Panc1 (cell line): Measurements from ENCODE around the gene USP6NL. TPM values are rescaled to one million over a fixed set of nuclear protein-coding genes. Genes with fewer than 3 reads are reported as not detected.

Source experiments
- ATAC-seq: fragments of 200-7000 bp; cut with Tn5 transposase; 2 replicates; pipeline ENCODE4 v1.9.1; 2020; ENCODE audit warnings: mild to moderate bottlenecking, moderate library complexity
- BruUV-seq: library from RNA; stranded (reverse); fragments of 400-500 nt; replicated peaks from 2 replicates; lab custom pipeline; 2021; lab: Mats Ljungman, UMichigan
- CTCF ChIA-PET: fragments of 300-600 bp; sonication (Branson Sonifier 250); formaldehyde crosslinking; loops from one replicate; lab custom pipeline; 2022; ENCODE audit warnings: antibody characterized with exemption; lab: Charles Lee
- POLR2A ChIA-PET: fragments of 300-600 bp; sonication (Branson Sonifier 250); formaldehyde crosslinking; loops from one replicate; lab custom pipeline; 2022; ENCODE audit warnings: antibody characterized with exemption; lab: Charles Lee
- DNase-seq: peaks from one replicate; pipeline ENCODE4 v3.0.0-alpha.2; 2010; ENCODE audit warnings: low read depth, low spot score
- H3K27ac ChIP-seq: 2 replicates; pipeline ENCODE4 v1.5.1; 2011; ENCODE audit warnings: mild to moderate bottlenecking, low read length, inconsistent platforms
- H3K27me3 ChIP-seq: fragments of 200-500 bp; sonication (Bioruptor generic); 2 replicates; pipeline ENCODE4 v1.6.0; 2014; ENCODE audit warnings: low read length, inconsistent platforms; ENCODE audit not compliant: control insufficient read depth, insufficient read depth
- H3K36me3 ChIP-seq: fragments of 200-500 bp; sonication (Bioruptor generic); 2 replicates; pipeline ENCODE4 v1.5.1; 2014; ENCODE audit warnings: inconsistent platforms, mild to moderate bottlenecking, low read length, moderate library complexity; ENCODE audit not compliant: control insufficient read depth, insufficient read depth
- H3K4me1 ChIP-seq: 2 replicates; pipeline ENCODE4 v1.5.1; 2011; ENCODE audit warnings: inconsistent platforms, mild to moderate bottlenecking, low read length, moderate library complexity; ENCODE audit not compliant: control insufficient read depth, insufficient read depth
- H3K4me3 ChIP-seq, 2 experiments: 2 replicates each; pipeline ENCODE4 v1.5.1; 2011 to 2012; ENCODE audit warnings: low read depth in 2 of 2, low read length in 2 of 2, mild to moderate bottlenecking in 2 of 2, inconsistent platforms in 1 of 2, moderate library complexity in 1 of 2
- H3K9me3 ChIP-seq: fragments of 200-500 bp; sonication (Bioruptor generic); 2 replicates; pipeline ENCODE4 v1.5.1; 2014; ENCODE audit warnings: low read depth, mild to moderate bottlenecking, inconsistent platforms, low read length, moderate library complexity; ENCODE audit not compliant: control insufficient read depth, insufficient read depth
- POLR2AphosphoS5 ChIP-seq: IDR thresholded peaks from 2 replicates; pipeline ENCODE4 v1.6.1; 2012; ENCODE audit warnings: mild to moderate bottlenecking, low read depth, low read length, moderate library complexity
- SIN3A ChIP-seq: IDR thresholded peaks from 2 replicates; pipeline ENCODE4 v1.6.1; 2012; ENCODE audit warnings: low read depth, mild to moderate bottlenecking, low read length, moderate library complexity, borderline replicate concordance; ENCODE audit not compliant: insufficient read depth
- TCF7L2 ChIP-seq: IDR thresholded peaks from 2 replicates; pipeline ENCODE4 v1.6.1; 2011; ENCODE audit warnings: mild to moderate bottlenecking, low read depth, low read length, inconsistent platforms
- in situ Hi-C: cut with HindIII; loops from 2 replicates; pipeline ENCODE4 v1.10.0; 2016; ENCODE audit warnings: low sequenced_read_pairs, low pct_unique_long_range_greater_than_20kb
- intact Hi-C: fragments of 100-400 bp; cut with micrococcal nuclease; formaldehyde crosslinking; loops from one replicate; pipeline ENCODE4 v1.10.0; 2022; ENCODE audit not compliant: unreplicated experiment
- total RNA-seq: library from RNA; stranded (reverse); gene quantifications from one replicate; pipeline ENCODE4 v1.2.1, GENCODE V29; 2021; ENCODE audit not compliant: unreplicated experiment
- TF ChIP-seq, protein P1 (sequence below): fragments of 450-650 bp; IDR thresholded peaks from 2 replicates; pipeline ENCODE4 v1.5.1; 2017; ENCODE audit warnings: mild to moderate bottlenecking
- TF ChIP-seq, protein P2 (sequence below), 2 experiments: IDR thresholded peaks; 2 replicates each; pipeline ENCODE4 v1.6.1; 2011 to 2012; ENCODE audit warnings: low read depth in 2 of 2, control low read depth in 1 of 2, low read length in 1 of 2, mild to moderate bottlenecking in 1 of 2, moderate library complexity in 1 of 2; ENCODE audit not compliant: insufficient read depth in 1 of 2

Gene USP6NL
- total RNA-seq, 1 experiment from 2014 or later: 13.9 TPM

DNA sequence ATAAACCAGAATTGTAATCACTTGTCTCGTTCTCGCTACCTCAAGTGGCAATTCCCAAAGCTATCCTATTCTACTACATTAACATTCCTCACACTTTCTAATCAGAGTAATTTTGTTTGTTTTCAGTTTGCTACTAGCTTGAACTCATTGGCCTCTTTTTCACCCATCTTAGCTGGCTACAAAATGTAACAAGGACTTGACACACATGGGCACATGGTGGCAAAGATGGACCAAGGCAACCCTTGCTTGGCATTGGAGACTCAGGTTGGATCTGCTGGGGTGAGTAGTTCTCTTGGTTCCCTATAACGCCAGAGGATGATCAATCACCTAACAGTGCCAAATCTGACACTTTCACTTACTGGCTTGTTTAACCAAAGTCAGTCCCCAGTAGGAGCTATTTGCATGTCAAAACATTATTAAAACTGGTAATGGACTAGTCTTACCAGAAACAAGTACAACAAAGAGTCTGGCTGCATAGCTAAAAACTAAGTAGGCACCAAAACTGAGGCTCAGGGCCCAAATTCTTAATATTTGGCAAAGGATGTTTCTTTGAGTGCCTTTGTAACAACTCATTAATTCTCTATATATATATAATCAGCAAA lies 1.9 kb downstream of the USP6NL start:
- POLR2A ChIA-PET: no interaction called here
- TSS peak; percentile 76 for BruUV-seq
- in situ Hi-C loops: no loop called here

DNA sequence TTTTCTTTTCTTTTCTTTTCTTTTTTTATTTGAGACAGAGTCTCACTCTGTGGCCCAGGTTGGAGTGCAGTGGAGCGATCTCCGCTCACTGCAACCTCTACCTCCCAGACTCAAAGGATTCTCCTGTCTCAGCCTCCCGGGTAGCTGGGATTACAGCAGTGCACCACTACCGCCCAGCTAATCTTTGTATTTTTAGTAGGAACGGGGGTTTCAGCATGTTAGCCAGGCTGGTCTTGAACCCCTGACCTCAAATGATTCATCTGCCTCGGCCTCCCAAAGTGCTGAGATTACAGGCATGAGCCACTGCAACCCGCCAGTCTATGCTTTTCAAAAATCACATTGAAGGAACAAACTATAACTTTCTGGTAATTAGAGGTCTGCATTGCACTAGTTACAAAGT lies 2.4 kb downstream of the USP6NL start:
- Histone ChIP-seq H3K27ac (no peak overlapping the region), H3K4me1 (peaks cover 29% of the 10 kb centered on the region), H3K27me3 (no peaks in the 10 kb centered on the region), H3K4me3 (no peak overlapping the region), H3K9me3 (no peaks in the 10 kb centered on the region), H3K36me3 (peaks cover 8% of the 10 kb centered on the region)
- intact Hi-C loops (no loop called here), in situ Hi-C loops (no loop called here)
- no peak for ATAC-seq
- ChIA-PET POLR2A (no interaction called here), CTCF (no interaction called here)
- TF ChIP-seq POLR2AphosphoS5 (no peak), TCF7L2 (no peak), SIN3A (no peak)
- TF ChIP-seq, protein P1, sequence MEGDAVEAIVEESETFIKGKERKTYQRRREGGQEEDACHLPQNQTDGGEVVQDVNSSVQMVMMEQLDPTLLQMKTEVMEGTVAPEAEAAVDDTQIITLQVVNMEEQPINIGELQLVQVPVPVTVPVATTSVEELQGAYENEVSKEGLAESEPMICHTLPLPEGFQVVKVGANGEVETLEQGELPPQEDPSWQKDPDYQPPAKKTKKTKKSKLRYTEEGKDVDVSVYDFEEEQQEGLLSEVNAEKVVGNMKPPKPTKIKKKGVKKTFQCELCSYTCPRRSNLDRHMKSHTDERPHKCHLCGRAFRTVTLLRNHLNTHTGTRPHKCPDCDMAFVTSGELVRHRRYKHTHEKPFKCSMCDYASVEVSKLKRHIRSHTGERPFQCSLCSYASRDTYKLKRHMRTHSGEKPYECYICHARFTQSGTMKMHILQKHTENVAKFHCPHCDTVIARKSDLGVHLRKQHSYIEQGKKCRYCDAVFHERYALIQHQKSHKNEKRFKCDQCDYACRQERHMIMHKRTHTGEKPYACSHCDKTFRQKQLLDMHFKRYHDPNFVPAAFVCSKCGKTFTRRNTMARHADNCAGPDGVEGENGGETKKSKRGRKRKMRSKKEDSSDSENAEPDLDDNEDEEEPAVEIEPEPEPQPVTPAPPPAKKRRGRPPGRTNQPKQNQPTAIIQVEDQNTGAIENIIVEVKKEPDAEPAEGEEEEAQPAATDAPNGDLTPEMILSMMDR: no peak
- TF ChIP-seq, protein P2, sequence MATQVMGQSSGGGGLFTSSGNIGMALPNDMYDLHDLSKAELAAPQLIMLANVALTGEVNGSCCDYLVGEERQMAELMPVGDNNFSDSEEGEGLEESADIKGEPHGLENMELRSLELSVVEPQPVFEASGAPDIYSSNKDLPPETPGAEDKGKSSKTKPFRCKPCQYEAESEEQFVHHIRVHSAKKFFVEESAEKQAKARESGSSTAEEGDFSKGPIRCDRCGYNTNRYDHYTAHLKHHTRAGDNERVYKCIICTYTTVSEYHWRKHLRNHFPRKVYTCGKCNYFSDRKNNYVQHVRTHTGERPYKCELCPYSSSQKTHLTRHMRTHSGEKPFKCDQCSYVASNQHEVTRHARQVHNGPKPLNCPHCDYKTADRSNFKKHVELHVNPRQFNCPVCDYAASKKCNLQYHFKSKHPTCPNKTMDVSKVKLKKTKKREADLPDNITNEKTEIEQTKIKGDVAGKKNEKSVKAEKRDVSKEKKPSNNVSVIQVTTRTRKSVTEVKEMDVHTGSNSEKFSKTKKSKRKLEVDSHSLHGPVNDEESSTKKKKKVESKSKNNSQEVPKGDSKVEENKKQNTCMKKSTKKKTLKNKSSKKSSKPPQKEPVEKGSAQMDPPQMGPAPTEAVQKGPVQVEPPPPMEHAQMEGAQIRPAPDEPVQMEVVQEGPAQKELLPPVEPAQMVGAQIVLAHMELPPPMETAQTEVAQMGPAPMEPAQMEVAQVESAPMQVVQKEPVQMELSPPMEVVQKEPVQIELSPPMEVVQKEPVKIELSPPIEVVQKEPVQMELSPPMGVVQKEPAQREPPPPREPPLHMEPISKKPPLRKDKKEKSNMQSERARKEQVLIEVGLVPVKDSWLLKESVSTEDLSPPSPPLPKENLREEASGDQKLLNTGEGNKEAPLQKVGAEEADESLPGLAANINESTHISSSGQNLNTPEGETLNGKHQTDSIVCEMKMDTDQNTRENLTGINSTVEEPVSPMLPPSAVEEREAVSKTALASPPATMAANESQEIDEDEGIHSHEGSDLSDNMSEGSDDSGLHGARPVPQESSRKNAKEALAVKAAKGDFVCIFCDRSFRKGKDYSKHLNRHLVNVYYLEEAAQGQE (IDR thresholded peaks at IDR 0.05; ENCODE audit: insufficient read depth in 1 of 2, low read depth in 2 of 2, low read length in 1 of 2): no peak
- BruUV-seq: no TSS peak
- DNase-seq: no peak

More for the DNA sequence above, 1.9 kb downstream of the USP6NL start:
- no peak for DNase-seq
- CTCF ChIA-PET: no interaction called here
- peaks cover 8% of the 10 kb centered on the region for H3K36me3 ChIP-seq
- H3K4me3 ChIP-seq: peak overlapping the region; percentile 23 to 79; a peak in 2 of 4 replicates
- TF ChIP-seq POLR2AphosphoS5 (no peak), TCF7L2 (no peak), SIN3A (no peak)
- TF ChIP-seq, protein P1: no peak
- TF ChIP-seq, protein P2 (IDR thresholded peaks at IDR 0.05; ENCODE audit: insufficient read depth in 1 of 2, low read depth in 2 of 2, low read length in 1 of 2): no peak
- H3K27ac ChIP-seq: no peak overlapping the region; the same call in 1 of the 2 replicates
- no peak for ATAC-seq
- H3K4me1 ChIP-seq: peaks cover 26% of the 10 kb centered on the region
- intact Hi-C loops: no loop called here
- no peaks in the 10 kb centered on the region for H3K27me3 ChIP-seq
- no peaks in the 10 kb centered on the region for H3K9me3 ChIP-seq
